ENCODE measurements around the gene LY6G5B.

GRCh38 chr6:31645325-31645724 lies 24.5 kb upstream of the LY6G5B start:
- TF ChIP-seq CTCF (IDR thresholded peaks at IDR 0.05) = no peak
- TF ChIP-seq EZH2phosphoT487 (IDR thresholded peaks at IDR 0.05) = no peak
- TF ChIP-seq EZH2 (IDR thresholded peaks at IDR 0.05) = no peak

Data from neural progenitor cell (in vitro differentiated cells).